Measurements from ENCODE around the gene SEMA4G. TPM values are rescaled to one million over a fixed set of nuclear protein-coding genes. Genes with fewer than 3 reads are reported as not detected.

Gene SEMA4G
- total and polyA plus RNA-seq, 2 experiments from 2014 or later, result 5.3 to 8.5 TPM

GRCh38 chr10:100997360-100998182 lies 28.3 kb downstream of the SEMA4G start:
- DNase-seq (ENCODE audit: low spot score), result peak; percentile 92
- Mint-ChIP-seq H3K27ac (peak overlapping the region; percentile 96), H3K4me1 (peaks cover 42% of the 10 kb centered on the region)

More at GRCh38 chr10:100997360-100998182, 28.3 kb downstream of the SEMA4G start:
- Histone ChIP-seq H3K36me3 (ENCODE audit: insufficient read depth) (peaks cover 16% of the 10 kb centered on the region), H3K79me2 (replicated peaks; ENCODE audit: insufficient read depth) (peaks cover 22% of the 10 kb centered on the region), H4K20me1 (replicated peaks; ENCODE audit: insufficient read depth) (no peaks in the 10 kb centered on the region; the same call in 1 of the 2 replicates), H3K4me1 (ENCODE audit: insufficient read depth) (peaks cover 36% of the 10 kb centered on the region), H3K4me3 (peak overlapping the region; percentile 90), H2AFZ (peak overlapping the region; percentile 90), H3K27me3 (ENCODE audit: insufficient read depth) (no peaks in the 10 kb centered on the region), H3F3A (replicated peaks; ENCODE audit: low read depth) (peaks cover 33% of the 10 kb centered on the region), H3K9me2 (ENCODE audit: insufficient read depth) (no peaks in the 10 kb centered on the region), H3K27ac (ENCODE audit: low read depth) (peak overlapping the region; percentile 95), H3K4me2 (peak overlapping the region; percentile 97)
- TF ChIP-seq ZNF462 (CRISPR knock-in tag; IDR thresholded peaks at IDR 0.05), result no peak
- peak; percentile 27; the same call in 1 of the 2 replicates for TF ChIP-seq CREB1 (CRISPR knock-in tag; IDR thresholded peaks at IDR 0.05; ENCODE audit: low read depth)
- peak; percentile 76 to 82 for TF ChIP-seq CTCF (conservative IDR thresholded peaks at IDR 0.05; ENCODE audit: low read depth in 2 of 2)
- ATAC-seq, result peak; percentile 59
- no peaks in the 10 kb centered on the region; the same call in 2 of the 3 replicates for H3K9me3 Mint-ChIP-seq
- H3K4me3 Mint-ChIP-seq, result peak overlapping the region; percentile 76
- peaks cover 26% of the 10 kb centered on the region for H3K36me3 Mint-ChIP-seq (ENCODE audit: low read depth)
- peaks cover 28% of the 10 kb centered on the region for H3K27me3 Mint-ChIP-seq (ENCODE audit: insufficient read depth, low read depth, poor library complexity)
